ENCODE measurements around the gene DRD2. TPM values are rescaled to one million over a fixed set of nuclear protein-coding genes. Genes with fewer than 3 reads are reported as not detected.

Gene DRD2
- total and polyA plus RNA-seq, 10 donors: not detected

DNA sequence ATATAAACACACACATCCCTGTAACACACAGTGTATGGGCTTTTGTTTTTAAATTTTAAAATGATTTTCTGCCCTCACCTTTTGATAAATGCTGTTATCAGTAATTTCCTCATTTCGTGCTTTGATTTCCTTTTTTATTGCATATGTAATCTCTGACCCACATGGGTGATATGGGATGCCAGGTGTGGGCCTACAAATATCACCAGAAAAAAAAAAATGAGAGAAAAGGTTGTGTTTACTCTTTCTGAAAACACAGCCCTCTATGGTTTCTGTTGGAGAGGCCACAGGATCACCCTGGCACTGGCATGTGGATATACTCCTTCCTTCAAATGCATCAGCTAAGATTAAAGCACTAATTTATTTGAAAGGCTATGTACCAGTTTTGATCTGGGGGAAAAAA, 17.0 kb downstream of the DRD2 start:
- H3K36me3 ChIP-seq: no peaks in the 10 kb centered on the region
- TF ChIP-seq, protein P1, sequence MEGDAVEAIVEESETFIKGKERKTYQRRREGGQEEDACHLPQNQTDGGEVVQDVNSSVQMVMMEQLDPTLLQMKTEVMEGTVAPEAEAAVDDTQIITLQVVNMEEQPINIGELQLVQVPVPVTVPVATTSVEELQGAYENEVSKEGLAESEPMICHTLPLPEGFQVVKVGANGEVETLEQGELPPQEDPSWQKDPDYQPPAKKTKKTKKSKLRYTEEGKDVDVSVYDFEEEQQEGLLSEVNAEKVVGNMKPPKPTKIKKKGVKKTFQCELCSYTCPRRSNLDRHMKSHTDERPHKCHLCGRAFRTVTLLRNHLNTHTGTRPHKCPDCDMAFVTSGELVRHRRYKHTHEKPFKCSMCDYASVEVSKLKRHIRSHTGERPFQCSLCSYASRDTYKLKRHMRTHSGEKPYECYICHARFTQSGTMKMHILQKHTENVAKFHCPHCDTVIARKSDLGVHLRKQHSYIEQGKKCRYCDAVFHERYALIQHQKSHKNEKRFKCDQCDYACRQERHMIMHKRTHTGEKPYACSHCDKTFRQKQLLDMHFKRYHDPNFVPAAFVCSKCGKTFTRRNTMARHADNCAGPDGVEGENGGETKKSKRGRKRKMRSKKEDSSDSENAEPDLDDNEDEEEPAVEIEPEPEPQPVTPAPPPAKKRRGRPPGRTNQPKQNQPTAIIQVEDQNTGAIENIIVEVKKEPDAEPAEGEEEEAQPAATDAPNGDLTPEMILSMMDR (IDR thresholded peaks at IDR 0.05 in 8 of 11, conservative IDR thresholded peaks at IDR 0.05 in 3 of 11): no peak
- no peak for TF ChIP-seq POLR2AphosphoS5 (IDR thresholded peaks at IDR 0.05)
- TF ChIP-seq POLR2A (IDR thresholded peaks at IDR 0.05): no peak
- no peak overlapping the region for H3K4me3 ChIP-seq
- intact Hi-C loops (cut with DNase I; ENCODE audit: low total_unique reads): no loop called here
- 24 to 54% (median 44%) methylated on average over 1 of the region's 1 CpG for WGBS, 5 donors
- H3K4me1 ChIP-seq: no peaks in the 10 kb centered on the region
- no peaks in the 10 kb centered on the region for H3K9me3 ChIP-seq
- H3K27me3 ChIP-seq (replicated peaks in 1 of 7): peaks cover 0 to 31% (median 0%) of the 10 kb centered on the region in 7 donors
- no peak overlapping the region for H3K27ac ChIP-seq
- DNase-seq: no peak

- Histone ChIP-seq H3K27ac (no peak overlapping the region), H3K36me3 (no peaks in the 10 kb centered on the region), H3K9me3 (no peaks in the 10 kb centered on the region), H3K4me1 (no peaks in the 10 kb centered on the region), H3K4me3 (no peak overlapping the region), H3K27me3 (replicated peaks in 1 of 7) (peaks cover 0 to 28% (median 0%) of the 10 kb centered on the region in 7 donors)
- 35 to 49% (median 43%) methylated on average over 2 of the region's 2 CpGs for WGBS, 5 donors
- intact Hi-C loops (cut with DNase I; ENCODE audit: low total_unique reads): no loop called here
- TF ChIP-seq POLR2A (IDR thresholded peaks at IDR 0.05) (no peak), POLR2AphosphoS5 (IDR thresholded peaks at IDR 0.05) (no peak)
- TF ChIP-seq, protein P1 (IDR thresholded peaks at IDR 0.05 in 8 of 11, conservative IDR thresholded peaks at IDR 0.05 in 3 of 11): no peak
- DNase-seq: no peak
Observed at GRCh38 chr11:113457784-113458183, 17.4 kb downstream of the DRD2 start.

GRCh38 chr11:113454455-113454854, 20.7 kb downstream of the DRD2 start:
- H3K27ac ChIP-seq: no peak overlapping the region
- intact Hi-C loops (cut with DNase I; ENCODE audit: low total_unique reads): no loop called here
- no peaks in the 10 kb centered on the region for H3K36me3 ChIP-seq
- peaks cover 0 to 17% (median 0%) of the 10 kb centered on the region in 7 donors for H3K27me3 ChIP-seq (replicated peaks in 1 of 7)
- 50 to 64% (median 53%) methylated on average over 2 of the region's 2 CpGs for WGBS, 5 donors
- TF ChIP-seq, protein P1 (IDR thresholded peaks at IDR 0.05 in 8 of 11, conservative IDR thresholded peaks at IDR 0.05 in 3 of 11): no peak
- TF ChIP-seq POLR2A (IDR thresholded peaks at IDR 0.05): no peak
- no peak for TF ChIP-seq POLR2AphosphoS5 (IDR thresholded peaks at IDR 0.05)
- H3K9me3 ChIP-seq: no peaks in the 10 kb centered on the region
- DNase-seq: no peak
- no peak overlapping the region for H3K4me3 ChIP-seq
- no peaks in the 10 kb centered on the region for H3K4me1 ChIP-seq

DNA sequence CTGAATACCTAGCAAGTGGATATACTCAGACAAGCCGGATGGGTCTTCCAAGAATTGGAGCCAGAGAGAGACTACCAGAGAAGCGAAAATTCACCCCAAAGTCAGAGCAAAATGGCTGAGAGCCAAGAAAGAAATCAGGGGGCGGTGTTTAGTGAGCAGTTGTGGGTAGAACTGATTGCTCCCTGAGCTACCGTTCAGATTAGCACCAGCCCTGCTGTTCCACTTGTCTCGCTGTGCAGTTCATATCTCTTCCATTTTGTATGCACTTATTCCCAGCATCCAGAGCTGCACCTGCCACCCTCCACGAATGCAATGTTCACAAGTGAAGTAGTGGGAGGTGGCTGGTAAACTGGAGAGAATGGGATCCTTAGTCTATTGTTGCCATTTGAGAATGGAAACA, 25.5 kb downstream of the DRD2 start:
- DNase-seq: no peak
- Histone ChIP-seq H3K4me3 (no peak overlapping the region), H3K27me3 (replicated peaks in 1 of 7) (peaks cover 0 to 22% (median 0%) of the 10 kb centered on the region in 7 donors), H3K36me3 (no peaks in the 10 kb centered on the region), H3K9me3 (no peaks in the 10 kb centered on the region), H3K4me1 (no peaks in the 10 kb centered on the region), H3K27ac (no peak overlapping the region)
- intact Hi-C loops (cut with DNase I; ENCODE audit: low total_unique reads): no loop called here
- WGBS, 5 donors: 76 to 87% (median 79%) methylated on average over 6 of the region's 6 CpGs
- TF ChIP-seq POLR2A (IDR thresholded peaks at IDR 0.05) (no peak), POLR2AphosphoS5 (IDR thresholded peaks at IDR 0.05) (no peak)
- TF ChIP-seq, protein P1 (IDR thresholded peaks at IDR 0.05 in 8 of 11, conservative IDR thresholded peaks at IDR 0.05 in 3 of 11): no peak

Measured in spleen (tissue), 11 donors.